NB4 (cell line): ENCODE data around the gene MED1.

Experiments used
- CTCF ChIP-seq: IDR thresholded peaks from one replicate; pipeline ENCODE4 v1.5.1; 2012; ENCODE audit warnings: low read depth, low read length
- POLR2A ChIP-seq: IDR thresholded peaks from 2 replicates; pipeline ENCODE4 v1.6.1; 2011; ENCODE audit warnings: mild to moderate bottlenecking; ENCODE audit not compliant: insufficient read length; ENCODE audit errors: extremely low read depth

DNA sequence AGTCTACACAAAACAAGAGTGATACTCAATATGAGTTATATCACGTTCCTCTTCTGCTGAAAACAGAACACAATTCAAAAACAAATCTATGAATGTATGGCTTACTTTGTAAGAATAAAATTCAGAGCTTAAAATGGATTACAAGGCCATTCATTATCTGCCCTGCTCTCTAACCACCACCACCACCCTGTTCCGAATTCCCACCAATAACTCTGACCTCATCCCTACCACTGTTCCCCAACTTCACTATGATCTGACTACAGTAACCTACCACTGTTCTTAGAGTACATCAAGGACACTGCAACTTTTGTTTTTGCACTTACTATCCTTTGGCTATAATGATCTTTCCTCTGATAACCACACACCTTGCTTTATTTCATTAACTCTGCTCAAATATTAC lies 70.9 kb downstream of the MED1 start:
- TF ChIP-seq POLR2A (no peak), CTCF (no peak)
